SK-N-SH treated with all-trans-retinoic acid at 6 μM for 48 hours (cell line): ENCODE data around the gene TCAP.

Experiments
- ESRRG ChIP-seq: fragments of 250-450 bp; sonication (Bioruptor Pico); IDR thresholded peaks from 2 replicates; pipeline ENCODE4 v1.6.1; 2021; ENCODE audit warnings: mild to moderate bottlenecking
- POU6F1 ChIP-seq: fragments of 250-450 bp; sonication (Bioruptor Pico); IDR thresholded peaks from 2 replicates; pipeline ENCODE4 v1.8.0; 2021; ENCODE audit warnings: low read depth, mild to moderate bottlenecking, moderate library complexity, borderline replicate concordance

- TF ChIP-seq ESRRG (CRISPR knock-in tag) (no peak), POU6F1 (no peak)
These were observed 1.6 kb downstream of the TCAP start for GRCh38 chr17:39666601-39667261.
